Calu3 (cell line): Measurements from ENCODE around the gene RBL1. TPM values are rescaled to one million over a fixed set of nuclear protein-coding genes. Genes with fewer than 3 reads are reported as not detected.
"Not testable (repeated sequence)": the region's sequence is repeated elsewhere in the genome, so short reads cannot be mapped to it uniquely, and the experiment has no call there.

Experiments
- BruUV-seq: library from RNA; stranded (reverse); fragments of 400-500 nt; replicated peaks from 2 replicates; lab custom pipeline; 2021; lab: Mats Ljungman, UMichigan
- CTCF ChIA-PET: fragments of 300-600 bp; sonication (Branson Sonifier 250); formaldehyde crosslinking; loops from one replicate; lab custom pipeline; 2022; ENCODE audit warnings: antibody characterized with exemption; lab: Charles Lee
- DNase-seq: peaks from one replicate; pipeline ENCODE4 v3.0.0; 2022
- H3K27ac Mint-ChIP-seq: one replicate; pipeline ENCODE4 v1.8.0; 2022; ENCODE audit warnings: mixed read lengths; ENCODE audit not compliant: unreplicated experiment
- H3K27me3 Mint-ChIP-seq: one replicate; pipeline ENCODE4 v1.8.0; 2022; ENCODE audit warnings: mixed read lengths; ENCODE audit not compliant: unreplicated experiment
- H3K36me3 Mint-ChIP-seq: one replicate; pipeline ENCODE4 v1.8.0; 2022; ENCODE audit warnings: mild to moderate bottlenecking, moderate library complexity, mixed read lengths; ENCODE audit not compliant: insufficient read depth, unreplicated experiment
- H3K4me1 Mint-ChIP-seq: one replicate; pipeline ENCODE4 v1.8.0; 2022; ENCODE audit warnings: mild to moderate bottlenecking, low read depth, mixed read lengths; ENCODE audit not compliant: unreplicated experiment
- H3K4me3 Mint-ChIP-seq: one replicate; pipeline ENCODE4 v1.8.0; 2022; ENCODE audit warnings: mild to moderate bottlenecking, low read depth, moderate library complexity, mixed read lengths; ENCODE audit not compliant: unreplicated experiment
- H3K9me3 Mint-ChIP-seq: one replicate; pipeline ENCODE4 v1.8.0; 2022; ENCODE audit warnings: low read depth, mixed read lengths; ENCODE audit not compliant: unreplicated experiment
- CTCF ChIP-seq: fragments of 200-600 bp; IDR thresholded peaks from one replicate; pipeline ENCODE4 v1.8.0; 2022; ENCODE audit warnings: antibody characterized with exemption; ENCODE audit not compliant: unreplicated experiment
- intact Hi-C: fragments of 100-400 bp; cut with micrococcal nuclease; formaldehyde crosslinking; loops from one replicate; pipeline ENCODE4 v1.10.0; 2022; ENCODE audit not compliant: unreplicated experiment
- total RNA-seq: library from RNA; stranded (reverse); gene quantifications from 2 replicates; pipeline ENCODE4 v1.2.3, GENCODE V29; 2022

RBL1 gene
- total RNA-seq, 1 experiment from 2014 or later, result 21.5 TPM

GRCh38 chr20:37133952-37134351, 38.2 kb upstream of the RBL1 start:
- Mint-ChIP-seq H3K36me3 (no peaks in the 10 kb centered on the region), H3K4me1 (no peaks in the 10 kb centered on the region), H3K9me3 (no peaks in the 10 kb centered on the region), H3K27ac (no peak overlapping the region), H3K4me3 (no peak overlapping the region), H3K27me3 (peaks cover 62% of the 10 kb centered on the region)
- no peak for DNase-seq
- CTCF ChIA-PET, result no interaction called here
- no TSS peak for BruUV-seq
- no peak for TF ChIP-seq CTCF
- intact Hi-C loops, result no loop called here

- Mint-ChIP-seq H3K36me3 (no peaks in the 10 kb centered on the region), H3K4me1 (no peaks in the 10 kb centered on the region), H3K9me3 (no peaks in the 10 kb centered on the region), H3K4me3 (no peak overlapping the region), H3K27ac (no peak overlapping the region), H3K27me3 (peaks cover 72% of the 10 kb centered on the region)
- no TSS peak for BruUV-seq
- DNase-seq, result no peak
- CTCF ChIA-PET, result no interaction called here
- intact Hi-C loops, result no loop called here
- TF ChIP-seq CTCF, result no peak
Measured at GRCh38 chr20:37131486-37131885, 35.7 kb upstream of the RBL1 start.

GRCh38 chr20:37128803-37129202, 33.0 kb upstream of the RBL1 start:
- Mint-ChIP-seq H3K4me1 (no peaks in the 10 kb centered on the region), H3K4me3 (no peak overlapping the region), H3K36me3 (no peaks in the 10 kb centered on the region), H3K27ac (no peak overlapping the region), H3K27me3 (peaks cover 59% of the 10 kb centered on the region), H3K9me3 (no peaks in the 10 kb centered on the region)
- CTCF ChIA-PET, result no interaction called here
- no peak for DNase-seq
- no TSS peak for BruUV-seq
- intact Hi-C loops, result no loop called here
- TF ChIP-seq CTCF, result no peak

- H3K36me3 Mint-ChIP-seq, intact Hi-C loops, H3K4me3 Mint-ChIP-seq, DNase-seq, H3K27ac Mint-ChIP-seq, H3K4me1 Mint-ChIP-seq, H3K9me3 Mint-ChIP-seq, BruUV-seq, CTCF ChIA-PET: not testable (repeated sequence)
- peaks cover 34% of the 10 kb centered on the region for H3K27me3 Mint-ChIP-seq
Measured at GRCh38 chr20:37126290-37126689, 30.5 kb upstream of the RBL1 start.

GRCh38 chr20:37123441-37123840, 27.6 kb upstream of the RBL1 start:
- no peak for TF ChIP-seq CTCF
- DNase-seq, result no peak
- H3K4me1 Mint-ChIP-seq, result no peaks in the 10 kb centered on the region
- CTCF ChIA-PET, result interaction anchor here (0.6 kb wide), 1 partner anchor 19 kb away, joined by 5 read pairs; no protein-coding TSS in a partner anchor
- H3K27ac Mint-ChIP-seq, result no peak overlapping the region
- no peak overlapping the region for H3K4me3 Mint-ChIP-seq
- H3K27me3 Mint-ChIP-seq, result peaks cover 5% of the 10 kb centered on the region
- intact Hi-C loops, result no loop called here
- BruUV-seq, result no TSS peak
- H3K36me3 Mint-ChIP-seq, result no peaks in the 10 kb centered on the region
- H3K9me3 Mint-ChIP-seq, result no peaks in the 10 kb centered on the region
